Stimulated activated naive CD8-positive, alpha-beta T cell treated with anti-CD3 and anti-CD28 coated beads, Interleukin-15, Interleukin-2, amounts not matched to agents 100 ng/mL and 50 ng/mL, for 24 hours (primary cell): Measurements from ENCODE around the gene CRMP1.

Experiments used
- H3K27ac Mint-ChIP-seq: one replicate; pipeline ENCODE4 v1.8.0; 2021; ENCODE audit warnings: mild to moderate bottlenecking, mixed read lengths
- H3K27me3 Mint-ChIP-seq: one replicate; pipeline ENCODE4 v1.8.0; 2021; ENCODE audit warnings: mixed read lengths
- H3K36me3 Mint-ChIP-seq: one replicate; pipeline ENCODE4 v1.8.0; 2021; ENCODE audit warnings: low read depth, mixed read lengths
- H3K4me1 Mint-ChIP-seq: one replicate; pipeline ENCODE4 v1.8.0; 2021; ENCODE audit warnings: low read depth, mixed read lengths
- H3K4me3 Mint-ChIP-seq: one replicate; pipeline ENCODE4 v1.8.0; 2021; ENCODE audit warnings: mild to moderate bottlenecking, mixed read lengths
- H3K9me3 Mint-ChIP-seq: one replicate; pipeline ENCODE4 v1.8.0; 2021; ENCODE audit warnings: mixed read lengths

CRMP1 gene

DNA sequence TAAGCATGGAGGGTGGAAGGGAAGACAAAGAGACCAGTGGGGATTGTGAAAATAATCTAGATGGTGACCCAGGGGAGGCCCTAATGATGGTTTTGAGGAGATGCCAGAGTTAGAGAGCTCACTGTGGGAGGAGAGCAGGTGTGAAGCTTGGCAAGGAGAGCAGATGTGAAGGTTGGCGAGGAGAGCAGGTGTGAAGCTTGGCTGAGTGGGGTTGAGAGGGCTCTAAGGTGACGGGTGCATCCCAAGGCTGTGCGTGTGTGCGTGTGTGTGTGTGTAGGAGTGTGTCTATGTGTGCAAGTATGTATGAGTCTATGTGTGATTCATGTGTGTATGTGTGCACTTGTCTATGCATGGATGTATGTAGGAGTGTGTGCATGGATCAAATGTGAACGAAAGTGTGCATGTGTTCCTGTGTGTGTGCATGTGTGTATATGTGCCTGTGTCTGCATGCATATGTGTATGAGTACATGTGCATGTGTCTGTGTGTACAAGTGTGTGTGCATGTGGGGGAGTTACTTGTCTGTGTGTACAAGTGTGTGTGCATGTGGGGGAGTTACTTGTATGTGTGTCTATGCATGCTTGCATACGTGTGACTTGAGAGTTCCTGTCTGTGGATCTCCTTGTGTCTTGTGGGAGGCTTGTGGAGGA is 109.9 kb downstream of the CRMP1 start:
- H3K9me3 Mint-ChIP-seq: no peaks in the 10 kb centered on the region
- no peaks in the 10 kb centered on the region for H3K27me3 Mint-ChIP-seq
- no peaks in the 10 kb centered on the region for H3K36me3 Mint-ChIP-seq
- H3K27ac Mint-ChIP-seq: no peak overlapping the region
- H3K4me3 Mint-ChIP-seq: no peak overlapping the region
- H3K4me1 Mint-ChIP-seq: no peaks in the 10 kb centered on the region

DNA sequence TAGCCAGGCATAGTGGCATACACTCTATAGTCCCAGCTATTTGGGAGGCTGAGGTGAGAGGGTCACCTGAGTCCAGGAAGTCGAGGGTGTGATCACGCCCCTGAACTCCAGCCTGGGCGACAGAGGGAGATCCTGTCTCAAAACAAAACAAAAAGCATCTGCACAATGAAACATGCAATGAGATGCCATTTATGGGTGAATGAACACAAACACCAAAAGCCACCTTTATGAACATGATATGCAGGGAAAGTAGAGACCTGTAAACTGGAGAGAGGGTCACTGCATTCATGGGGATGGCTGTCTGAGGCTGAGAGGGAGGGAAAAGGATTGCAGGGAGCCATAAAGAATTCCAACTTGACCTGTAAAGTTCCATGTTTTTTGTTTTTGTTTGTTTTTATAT is 111.2 kb downstream of the CRMP1 start:
- no peaks in the 10 kb centered on the region for H3K27me3 Mint-ChIP-seq
- no peaks in the 10 kb centered on the region for H3K4me1 Mint-ChIP-seq
- H3K27ac Mint-ChIP-seq: no peak overlapping the region
- no peak overlapping the region for H3K4me3 Mint-ChIP-seq
- peaks cover under 1% of the 10 kb centered on the region for H3K36me3 Mint-ChIP-seq
- peaks cover under 1% of the 10 kb centered on the region for H3K9me3 Mint-ChIP-seq

DNA sequence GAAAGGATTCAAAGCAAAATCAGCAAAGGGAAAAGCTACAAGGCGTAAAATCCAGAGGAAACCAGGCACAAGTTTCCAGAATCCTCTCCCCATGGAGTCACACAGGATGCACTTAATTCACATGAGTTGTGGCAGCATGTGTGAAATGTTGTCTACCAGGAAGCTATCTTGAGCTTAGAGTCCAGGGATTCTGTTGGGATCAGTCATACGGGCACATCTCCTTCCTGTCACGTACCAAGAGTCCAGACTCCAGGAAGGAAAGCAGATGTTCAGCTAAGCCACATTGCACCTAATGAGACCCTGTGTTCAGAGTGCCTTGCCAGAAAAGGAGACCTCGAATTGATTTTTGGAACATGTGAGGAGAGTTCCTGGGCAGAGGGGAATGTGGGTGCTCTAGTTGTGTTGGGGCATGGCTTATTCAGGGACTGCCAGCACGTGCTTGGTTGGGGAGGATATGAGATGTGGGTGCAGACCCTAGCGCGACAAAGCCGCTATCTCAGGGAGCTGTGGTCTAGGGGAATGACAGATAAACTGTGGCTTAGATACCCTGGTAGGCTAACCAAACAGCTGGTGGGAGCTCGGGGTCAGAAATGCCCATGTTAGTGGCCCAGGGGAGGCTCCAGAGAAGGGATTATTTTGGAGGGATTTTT is 111.9 kb downstream of the CRMP1 start:
- H3K4me1 Mint-ChIP-seq: no peaks in the 10 kb centered on the region
- no peak overlapping the region for H3K4me3 Mint-ChIP-seq
- H3K36me3 Mint-ChIP-seq: peaks cover 4% of the 10 kb centered on the region
- H3K9me3 Mint-ChIP-seq: peaks cover 5% of the 10 kb centered on the region
- no peak overlapping the region for H3K27ac Mint-ChIP-seq
- H3K27me3 Mint-ChIP-seq: no peaks in the 10 kb centered on the region

DNA sequence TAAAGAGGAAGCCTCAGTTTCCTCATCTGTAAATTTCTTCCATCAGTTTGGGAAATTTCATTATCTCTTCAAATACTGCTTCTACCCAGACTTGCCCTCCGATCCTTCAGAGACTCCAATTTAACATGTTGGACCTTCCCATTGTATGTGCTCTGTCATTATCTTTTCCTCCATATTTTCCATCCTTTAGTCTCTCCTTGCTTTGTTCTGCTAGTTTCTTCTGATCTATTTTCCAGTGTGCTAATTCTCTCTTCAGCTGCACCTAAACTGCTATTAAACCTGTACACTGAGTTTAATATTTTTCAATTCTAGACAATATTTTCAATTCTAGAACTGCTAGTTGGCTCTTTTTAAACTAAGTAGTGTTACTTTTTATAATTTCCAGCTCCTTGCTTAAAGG is 116.4 kb downstream of the CRMP1 start:
- Mint-ChIP-seq H3K36me3 (peaks cover 4% of the 10 kb centered on the region), H3K27ac (no peak overlapping the region), H3K4me3 (no peak overlapping the region), H3K9me3 (peaks cover 8% of the 10 kb centered on the region), H3K27me3 (no peaks in the 10 kb centered on the region), H3K4me1 (no peaks in the 10 kb centered on the region)

GRCh38 chr4:5774416-5775036 is 118.4 kb downstream of the CRMP1 start:
- H3K27ac Mint-ChIP-seq: no peak overlapping the region
- H3K36me3 Mint-ChIP-seq: peaks cover 4% of the 10 kb centered on the region
- H3K4me1 Mint-ChIP-seq: no peaks in the 10 kb centered on the region

DNA sequence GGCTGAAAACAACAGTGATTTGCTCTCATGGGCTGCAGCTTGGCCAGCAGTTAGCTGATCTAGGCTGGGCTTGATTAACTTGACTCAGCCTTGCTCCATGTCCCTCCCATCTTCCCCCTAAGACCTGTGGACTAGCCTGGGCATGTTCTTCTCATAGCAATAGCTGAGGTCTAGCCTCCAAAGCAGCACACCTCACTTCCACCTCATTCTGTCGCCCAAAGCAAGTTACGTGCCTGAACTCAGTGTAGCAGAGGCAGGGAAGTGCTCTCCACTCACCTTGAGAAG is 119.7 kb downstream of the CRMP1 start:
- H3K27ac Mint-ChIP-seq: no peak overlapping the region
- H3K27me3 Mint-ChIP-seq: no peaks in the 10 kb centered on the region
- H3K36me3 Mint-ChIP-seq: peaks cover 4% of the 10 kb centered on the region
- H3K4me3 Mint-ChIP-seq: no peak overlapping the region
- no peaks in the 10 kb centered on the region for H3K4me1 Mint-ChIP-seq
- H3K9me3 Mint-ChIP-seq: peaks cover 11% of the 10 kb centered on the region

More at GRCh38 chr4:5774416-5775036, 118.4 kb downstream of the CRMP1 start:
- H3K4me3 Mint-ChIP-seq: no peak overlapping the region
- no peaks in the 10 kb centered on the region for H3K27me3 Mint-ChIP-seq
- peaks cover 8% of the 10 kb centered on the region for H3K9me3 Mint-ChIP-seq

DNA sequence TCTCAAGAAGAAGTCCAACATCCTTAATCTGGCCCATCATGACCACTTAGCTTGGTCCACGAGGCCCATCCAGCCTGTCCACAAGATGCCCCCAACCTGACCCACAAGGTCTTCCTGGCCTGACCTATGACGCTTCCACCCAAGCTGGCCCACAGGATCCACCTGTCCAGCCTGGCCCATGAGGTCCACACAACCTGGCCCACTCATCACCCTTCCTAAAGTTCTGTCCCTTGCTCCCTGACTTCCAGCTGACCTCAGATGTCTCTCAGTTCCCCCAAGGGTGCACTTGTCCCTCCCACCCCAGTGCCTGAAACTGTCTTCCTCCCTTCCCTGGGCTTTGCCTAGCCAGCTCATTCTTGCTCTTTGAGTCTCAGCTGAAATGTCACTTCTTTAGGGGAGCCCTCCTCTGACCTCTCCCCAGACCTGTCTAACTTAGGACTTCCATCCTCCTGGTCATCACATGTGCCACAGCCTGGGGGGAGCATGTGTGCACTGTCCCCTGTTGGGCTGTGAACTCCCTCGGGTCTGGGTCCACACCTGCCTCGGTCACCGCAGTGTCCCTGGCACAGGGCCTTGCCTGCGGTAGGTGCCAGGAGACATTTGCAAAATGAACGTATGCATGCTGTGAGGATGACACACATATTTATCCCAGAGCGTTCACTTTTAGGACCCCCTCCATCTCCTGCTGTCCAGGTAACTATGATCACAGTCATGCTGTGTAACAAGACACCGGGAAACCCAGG is 120.2 kb downstream of the CRMP1 start:
- no peaks in the 10 kb centered on the region for H3K27me3 Mint-ChIP-seq
- H3K9me3 Mint-ChIP-seq: peaks cover 16% of the 10 kb centered on the region
- no peaks in the 10 kb centered on the region for H3K4me1 Mint-ChIP-seq
- H3K27ac Mint-ChIP-seq: no peak overlapping the region
- H3K4me3 Mint-ChIP-seq: no peak overlapping the region
- H3K36me3 Mint-ChIP-seq: peaks cover 4% of the 10 kb centered on the region
